ENCODE data around the gene APLF.

The APLF gene

GRCh38 chr2:68432696-68433658, 34.4 kb upstream of the APLF start:
- TF ChIP-seq CTCF (IDR thresholded peaks at IDR 0.05; ENCODE audit: extremely low read depth, missing control alignments): no peak
- no peak for DNase-seq (ENCODE audit: low spot score)

- DNase-seq (ENCODE audit: low spot score): peak; percentile 16
- no peak for TF ChIP-seq CTCF (IDR thresholded peaks at IDR 0.05; ENCODE audit: extremely low read depth, missing control alignments)
Observed at GRCh38 chr2:68434981-68435380, 32.4 kb upstream of the APLF start.

GRCh38 chr2:68435615-68436014, 31.8 kb upstream of the APLF start:
- DNase-seq (ENCODE audit: low spot score): no peak
- TF ChIP-seq CTCF (IDR thresholded peaks at IDR 0.05; ENCODE audit: extremely low read depth, missing control alignments): no peak

GRCh38 chr2:68436270-68436669, 31.1 kb upstream of the APLF start:
- no peak for DNase-seq (ENCODE audit: low spot score)
- TF ChIP-seq CTCF (IDR thresholded peaks at IDR 0.05; ENCODE audit: extremely low read depth, missing control alignments): no peak

GRCh38 chr2:68438455-68439303, 28.7 kb upstream of the APLF start:
- TF ChIP-seq CTCF (IDR thresholded peaks at IDR 0.05; ENCODE audit: extremely low read depth, missing control alignments): no peak
- peak; percentile 25 for DNase-seq (ENCODE audit: low spot score)

- DNase-seq (ENCODE audit: low spot score): peak; percentile 78
- TF ChIP-seq CTCF (IDR thresholded peaks at IDR 0.05; ENCODE audit: extremely low read depth, missing control alignments): peak; percentile 69
Observed at GRCh38 chr2:68441179-68441993, 26.0 kb upstream of the APLF start.

Data from GM20000 (cell line).